Limb (tissue), 2 donors: Measurements from ENCODE around the gene OLR1.
A peak's percentile ranks its signal among the peaks of the same experiment; 100 is the strongest.
"Not testable (repeated sequence)": the region's sequence is repeated elsewhere in the genome, so short reads cannot be mapped to it uniquely, and the experiment has no call there.

Source experiments
- DNase-seq, 2 donors: peaks; one replicate each; pipeline ENCODE4 v3.0.0-alpha.2; 2016; ENCODE audit errors: extremely low spot score in 2 of 2

The OLR1 gene

DNA sequence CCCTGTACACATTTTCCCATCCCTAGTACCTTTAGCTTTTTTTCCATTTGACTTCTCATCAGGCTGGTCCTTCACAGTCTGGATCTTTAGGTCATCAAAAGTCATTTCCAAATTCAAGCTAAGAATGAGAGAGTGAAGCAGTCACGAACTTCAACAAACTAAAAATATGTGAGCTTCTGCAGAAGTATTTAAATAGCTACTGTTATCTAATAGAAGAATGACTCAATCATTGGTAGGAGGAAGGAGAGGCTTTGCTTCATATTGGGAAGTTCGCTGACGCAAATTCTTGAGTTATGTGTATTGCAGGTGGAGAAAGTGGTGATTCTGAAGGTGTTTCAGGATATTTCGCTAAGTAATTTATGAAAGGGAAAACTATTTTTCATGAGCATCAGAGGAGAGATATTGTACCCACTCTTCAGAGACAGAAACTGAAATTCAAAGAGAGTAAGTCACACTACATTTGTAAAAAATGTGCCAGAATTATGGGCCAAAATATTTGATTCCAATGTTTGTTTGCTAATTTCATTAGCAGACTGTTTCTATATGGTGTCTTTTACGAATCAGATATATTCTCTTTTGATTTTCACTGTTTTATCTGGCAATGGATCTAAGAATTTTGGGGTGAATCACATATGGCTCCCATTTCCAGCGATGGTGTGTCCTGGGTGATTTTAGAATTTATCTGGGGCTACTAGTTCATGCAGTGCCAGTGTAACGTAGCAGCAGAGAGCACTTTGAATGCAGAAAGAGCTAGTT, at the start of gene OLR1:
OLR1 (minus strand) TSS at position 160 of the 756 bp plus-strand sequence; CDS start at position 105, 55 bp downstream.
- no peak for DNase-seq

GRCh38 chr12:10220398-10221077, 48.6 kb upstream of the OLR1 start:
- DNase-seq = no peak

- no peak for DNase-seq
Measured at GRCh38 chr12:10218021-10218420, 46.1 kb upstream of the OLR1 start.

- not testable (repeated sequence) for DNase-seq
Measured at GRCh38 chr12:10215946-10216345, 44.0 kb upstream of the OLR1 start.

DNA sequence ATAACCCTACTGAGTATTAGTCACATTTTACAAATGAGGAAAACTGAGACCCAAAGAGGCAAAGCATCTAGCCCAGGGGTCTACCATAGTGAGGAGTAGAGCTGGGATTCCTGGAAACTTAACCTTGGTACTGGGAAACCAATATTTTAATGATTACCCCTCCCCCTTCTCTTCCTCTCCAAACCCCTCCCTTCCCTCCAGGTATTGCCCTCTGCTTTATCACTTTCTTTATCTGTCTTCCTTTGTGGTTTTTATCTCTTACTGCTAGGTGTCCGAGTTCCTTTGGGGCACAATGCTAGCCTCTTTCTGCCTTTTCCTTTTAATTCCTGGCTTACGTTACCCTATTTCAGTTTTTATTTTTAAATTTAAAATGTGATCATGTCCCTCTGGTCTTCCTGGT, 43.5 kb upstream of the OLR1 start:
- no peak for DNase-seq

- DNase-seq = no peak
Measured at GRCh38 chr12:10214895-10215267, 42.9 kb upstream of the OLR1 start.

DNA sequence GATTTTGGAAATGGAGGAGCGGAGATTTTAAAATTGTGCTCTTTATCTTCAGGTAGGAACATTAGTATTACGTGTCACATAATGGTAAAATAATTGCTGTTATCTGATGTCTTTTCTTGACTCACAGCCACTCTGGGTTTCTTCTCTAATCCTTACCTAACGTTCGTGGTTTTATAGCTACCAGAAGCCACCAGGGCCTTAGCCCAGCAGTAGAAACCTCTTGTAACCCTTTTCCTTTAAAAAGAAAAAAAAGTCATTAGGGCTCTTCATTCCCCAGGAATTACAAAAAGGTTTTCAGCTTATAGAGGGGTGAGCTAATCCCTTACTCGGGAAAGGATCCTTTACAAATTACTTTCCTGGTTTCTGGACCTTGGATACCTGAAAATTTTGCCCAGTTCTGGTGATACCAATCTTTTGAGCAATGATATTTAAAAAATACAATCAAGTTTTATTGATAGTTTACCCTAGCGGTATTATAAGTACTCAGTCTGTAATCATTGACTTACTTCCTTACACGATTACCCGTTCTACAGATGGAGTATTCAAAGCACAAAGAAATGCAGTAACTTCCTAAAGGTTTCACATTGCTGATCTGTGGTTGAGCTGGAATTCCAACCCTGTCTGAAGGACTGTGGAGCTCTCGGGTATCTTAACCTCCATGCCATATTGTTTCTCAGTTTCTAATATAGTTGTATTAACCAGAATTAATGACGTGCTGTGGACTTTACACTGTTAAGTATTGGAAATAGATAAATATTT, 42.4 kb upstream of the OLR1 start:
- DNase-seq = no peak

DNA sequence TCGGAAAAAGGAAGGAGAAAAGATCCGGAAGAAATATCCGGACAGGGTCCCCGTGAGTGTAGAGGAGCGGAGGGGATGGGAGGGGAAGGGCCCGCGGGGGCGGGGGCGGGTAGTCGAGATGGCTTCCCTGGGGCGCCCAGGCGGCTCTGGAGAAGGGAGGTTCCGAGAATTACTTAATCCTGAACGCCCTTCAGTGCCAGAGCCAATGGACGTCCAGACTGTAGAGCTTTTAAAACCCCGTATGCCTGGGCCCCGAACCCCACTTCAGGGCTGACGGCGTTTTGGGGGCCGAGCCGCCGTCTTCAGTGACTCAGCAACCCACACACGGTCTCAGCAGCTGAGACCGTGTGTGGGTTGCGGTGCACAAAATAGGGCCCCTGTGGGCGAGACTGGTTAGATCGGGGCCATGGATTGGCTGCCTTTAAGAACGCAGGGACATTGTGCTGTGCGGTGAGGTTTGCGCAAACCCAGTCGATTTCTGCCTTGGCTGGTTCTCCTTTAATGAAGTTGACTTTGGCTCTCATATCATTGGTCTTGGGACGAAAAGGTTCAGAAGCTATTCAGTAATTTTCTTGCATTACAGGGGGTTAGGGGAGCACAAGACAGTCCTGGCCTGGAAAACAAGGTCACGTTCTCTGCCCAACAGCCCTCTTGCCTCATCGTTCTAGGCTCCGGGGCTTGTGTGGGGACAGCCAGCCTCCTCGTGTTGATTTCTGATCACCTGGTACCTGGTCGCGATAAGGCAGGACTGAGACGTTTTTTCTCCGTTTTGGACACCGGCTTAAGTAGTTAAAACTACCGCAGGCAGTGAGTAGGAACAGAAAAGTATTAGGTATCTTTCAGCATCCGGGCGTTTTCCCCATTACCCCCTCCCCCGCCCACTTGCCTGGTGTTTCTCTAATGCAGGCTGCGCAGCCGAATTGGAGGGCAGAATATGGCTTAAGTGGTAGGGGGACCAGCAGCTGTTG, 41.5 kb upstream of the OLR1 start:
- DNase-seq = peak; percentile 54 to 82

- peak; percentile 74 to 93 for DNase-seq
Measured at GRCh38 chr12:10212739-10213131, 40.8 kb upstream of the OLR1 start, which contains the start of gene GABARAPL1. Gene GABARAPL1 (plus strand): TSS chr12:10212877. CDS start chr12:10213130, 253 bp downstream.

DNA sequence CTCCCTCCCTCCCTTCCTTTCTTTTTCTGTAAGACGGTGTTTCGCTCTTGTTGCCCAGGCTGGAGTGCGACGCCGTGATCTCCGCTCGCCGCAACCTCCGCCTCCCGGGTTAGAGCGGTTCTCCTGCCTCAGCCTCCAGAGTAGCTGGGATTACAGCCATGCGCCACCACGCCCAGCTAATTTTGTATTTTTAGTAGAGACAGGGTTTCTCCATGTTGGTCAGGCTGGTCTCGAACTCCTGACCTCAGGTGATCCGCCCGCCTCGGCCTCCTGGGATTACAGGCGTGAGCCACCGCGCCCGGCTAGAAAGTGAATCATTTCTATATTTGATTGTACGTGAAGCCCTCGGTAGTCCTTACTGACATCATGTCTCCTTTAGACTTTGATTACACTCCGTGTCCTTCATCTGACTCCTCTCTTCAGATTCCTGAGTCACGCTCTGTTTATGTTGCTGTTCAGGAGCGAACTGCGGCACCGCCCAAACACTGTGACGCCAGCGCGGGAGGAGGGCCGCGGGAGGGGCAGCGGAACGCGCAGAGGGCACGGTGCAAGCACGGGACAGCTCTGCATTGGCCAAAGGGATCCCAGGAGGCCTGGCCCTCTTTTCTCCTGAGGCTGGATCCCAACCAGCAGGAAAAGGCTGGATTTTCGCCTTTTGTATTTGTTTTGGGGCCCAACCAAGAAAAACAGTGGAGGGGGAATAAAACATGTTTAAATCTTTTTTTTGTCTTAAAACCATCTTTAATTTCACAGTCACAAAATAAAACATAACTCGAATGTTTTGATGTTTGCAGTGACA, 40.2 kb upstream of the OLR1 start:
- DNase-seq = peak; percentile 91 to 94

DNA sequence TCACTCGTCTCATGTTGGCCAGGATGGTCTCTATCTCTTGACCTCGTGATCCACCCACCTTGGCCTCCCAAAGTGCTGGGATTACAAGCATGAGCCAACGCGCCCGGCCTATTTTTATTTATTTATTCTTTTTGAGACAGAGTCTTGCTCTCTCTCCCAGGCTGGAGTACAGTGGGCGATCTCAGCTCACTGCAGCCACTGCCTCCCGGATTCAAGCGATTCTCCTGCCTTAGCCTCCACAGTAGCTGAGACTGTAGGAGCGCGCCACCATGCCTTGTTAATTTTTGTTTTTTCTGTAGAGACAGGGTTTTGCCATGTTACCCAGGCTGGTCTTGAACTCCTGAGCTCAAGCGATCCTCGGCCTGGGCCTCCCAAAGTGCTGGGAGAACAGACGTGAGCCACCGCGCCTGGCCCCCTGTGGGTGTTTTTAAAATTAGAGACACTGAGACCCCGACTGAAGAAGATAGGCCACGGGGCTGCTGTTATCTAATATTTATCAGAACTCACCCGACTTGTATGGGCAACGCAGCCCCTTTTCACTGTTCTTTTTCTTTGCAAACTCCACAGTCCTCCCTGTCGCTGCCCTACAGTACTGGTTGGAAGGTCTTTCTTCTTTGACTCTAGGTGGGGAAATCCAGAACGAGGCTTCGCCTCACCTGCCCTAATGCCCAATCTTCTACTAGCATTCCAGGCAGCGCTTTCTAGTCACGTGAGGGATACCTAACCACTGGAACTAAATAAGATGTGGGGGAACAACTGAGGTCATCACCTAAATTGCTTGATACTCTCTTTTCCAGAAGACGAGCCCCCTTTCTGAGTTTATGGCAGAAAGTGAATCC, 39.4 kb upstream of the OLR1 start:
- DNase-seq = no peak

- DNase-seq = no peak
Measured at GRCh38 chr12:10210225-10210624, 38.3 kb upstream of the OLR1 start.

GRCh38 chr12:10207136-10207535, 35.2 kb upstream of the OLR1 start:
- no peak for DNase-seq

DNA sequence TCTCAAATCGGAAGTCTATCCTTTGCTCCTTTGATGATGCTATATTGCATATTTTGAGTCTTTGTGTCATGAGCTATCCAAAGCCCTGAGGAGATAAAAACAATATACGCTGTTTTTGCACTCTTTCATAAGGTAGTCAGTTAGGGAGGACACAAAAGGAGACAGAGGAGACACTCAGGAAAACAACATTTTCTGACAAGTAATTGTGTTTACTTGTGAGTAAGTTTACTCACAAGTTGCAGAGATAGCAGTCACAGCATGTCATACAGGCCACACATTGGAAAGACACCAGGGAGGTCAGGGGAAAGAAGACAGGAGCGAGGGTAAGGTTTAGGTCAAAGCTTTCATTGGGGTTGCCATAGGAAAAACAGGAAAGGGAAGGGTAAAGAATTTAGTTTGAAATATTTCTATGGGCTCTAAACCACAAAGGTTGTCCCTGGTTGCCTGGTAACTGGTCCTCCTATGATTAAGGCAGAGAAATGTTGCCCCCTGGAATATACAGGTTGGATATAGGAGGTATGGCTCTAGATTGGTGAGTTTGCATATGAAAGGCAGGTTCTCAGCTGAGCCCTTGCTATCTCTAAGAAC, 33.4 kb upstream of the OLR1 start:
- DNase-seq = no peak

GRCh38 chr12:10204495-10204894, 32.6 kb upstream of the OLR1 start:
- not testable (repeated sequence) for DNase-seq

DNA sequence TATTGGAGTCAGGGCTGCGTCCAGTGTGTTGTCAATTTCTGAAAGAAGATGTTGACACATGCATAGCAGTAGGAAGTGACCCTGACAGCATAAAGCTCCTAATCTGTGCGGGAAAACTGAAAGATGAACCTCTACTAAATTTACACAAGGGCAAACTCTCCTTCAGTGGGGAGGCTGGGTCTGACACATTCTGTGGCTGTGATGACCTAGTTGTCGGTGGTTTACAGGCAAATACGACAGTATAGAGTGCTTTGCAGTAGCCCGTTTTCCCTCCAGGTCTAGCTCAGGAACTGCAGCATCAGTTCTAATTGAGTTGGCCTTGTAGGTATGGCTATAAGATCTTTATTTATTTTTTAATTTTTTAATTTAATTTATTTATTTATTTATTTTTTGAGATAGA, 25.9 kb upstream of the OLR1 start:
- no peak for DNase-seq

- DNase-seq = no peak
Measured at GRCh38 chr12:10196210-10196609, 24.3 kb upstream of the OLR1 start.

GRCh38 chr12:10194160-10194670, 22.3 kb upstream of the OLR1 start:
- DNase-seq = no peak

DNA sequence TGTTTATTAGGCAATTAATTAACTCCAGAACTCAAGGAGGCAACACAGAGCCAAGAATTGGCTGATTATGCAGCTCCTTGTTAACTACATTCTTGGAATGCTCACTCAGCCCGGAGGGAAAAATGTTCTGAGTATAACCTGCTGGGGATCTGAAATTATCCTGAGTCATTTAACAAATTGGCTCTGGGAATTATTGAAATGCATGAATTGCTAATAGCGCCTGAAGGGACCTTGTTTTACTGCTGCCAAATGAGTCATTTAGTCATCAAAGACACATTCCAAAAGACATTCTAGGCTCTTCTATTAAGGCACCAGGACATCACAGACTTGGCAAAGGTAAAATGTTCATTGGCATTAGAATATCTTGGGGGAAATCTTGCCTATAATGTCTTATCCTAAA, 19.9 kb upstream of the OLR1 start:
- DNase-seq = no peak
